ENCODE data around the gene TSTD1. TPM values are rescaled to one million over a fixed set of nuclear protein-coding genes. Genes with fewer than 3 reads are reported as not detected.

Gene TSTD1
- total and polyA plus RNA-seq, 10 of the 15 experiments (the other 5 are each of a cell fraction or from before 2014, with no cell fraction given): 33.3 to 145 (median 89.4) TPM

- DNase-seq (ENCODE audit: low read depth, low spot score) (no peak), FAIRE-seq (no peak), ATAC-seq (no peak)
- RAD21 ChIA-PET (ENCODE audit: unreplicated experiment): interaction anchor here (1.2 kb wide), 2 partner anchors 17 to 58 kb away, joined by 3 to 4 read pairs; no protein-coding TSS in a partner anchor
- TF ChIP-seq RFX5 (IDR thresholded peaks at IDR 0.05; ENCODE audit: low read depth, low read length) (no peak), BMI1 (IDR thresholded peaks at IDR 0.05; ENCODE audit: borderline replicate concordance) (no peak)
- 78% methylated on average over 7 of the region's 7 CpGs for WGBS (ENCODE audit: insufficient coverage, insufficient replicate concordance, low lambda C conversion rate, missing lambda C conversion rate)
- SMC1A ChIA-PET (ENCODE audit: uncharacterized antibody, unreplicated experiment): interaction anchor here (0.9 to 1.3 kb wide), 2 partner anchors 8 to 17 kb away, joined by 3 to 4 read pairs; no protein-coding TSS in a partner anchor
- POLR2A ChIA-PET: interaction anchor here (1.4 kb wide), 1 partner anchor 17 kb away, joined by 4 read pairs; no protein-coding TSS in a partner anchor
- Histone ChIP-seq H4K20me1 (ENCODE audit: control insufficient read depth, insufficient read depth) (no peaks in the 10 kb centered on the region), H3K4me1 (ENCODE audit: control insufficient read depth, insufficient read depth, low read length) (no peaks in the 10 kb centered on the region), H3K36me3 (ENCODE audit: control insufficient read depth in 2 of 2, insufficient read depth in 2 of 2, low read length in 1 of 2) (peaks cover 32% of the 10 kb centered on the region in 2 experiments), H3K4me3 (no peak overlapping the region), H3K27me3 (replicated peaks in 1 of 2; ENCODE audit: control insufficient read depth in 2 of 2, insufficient read depth in 2 of 2, low read length in 1 of 2) (no peaks in the 10 kb centered on the region), H2AFZ (ENCODE audit: control insufficient read depth, low read depth, low read length) (no peak overlapping the region), H3K27ac (ENCODE audit: control insufficient read depth, insufficient read depth) (no peak overlapping the region), H3K79me2 (ENCODE audit: control insufficient read depth, insufficient read depth, low read length) (peaks cover 3% of the 10 kb centered on the region), H3K4me2 (ENCODE audit: control insufficient read depth, insufficient read depth) (no peak overlapping the region), H3K9me3 (replicated peaks; ENCODE audit: control insufficient read depth, insufficient read depth, low read length) (no peaks in the 10 kb centered on the region), H3K9ac (ENCODE audit: control insufficient read depth, insufficient read depth, low read length) (no peak overlapping the region)
- in situ Hi-C loops (cut with MboI) (no loop called here), intact Hi-C loops (cut with micrococcal nuclease; ENCODE audit: unreplicated experiment) (no loop called here)
- no TSS peak for BruUV-seq (replicated peaks)
- CTCF ChIA-PET: interaction anchor here (0.8 kb wide), 1 partner anchor 8 kb away, joined by 3 read pairs; no protein-coding TSS in a partner anchor
Observed at GRCh38 chr1:161054805-161055204, 16.0 kb upstream of the TSTD1 start.

GRCh38 chr1:161054232-161054631 lies 15.5 kb upstream of the TSTD1 start:
- H3K27ac ChIP-seq (ENCODE audit: control insufficient read depth, insufficient read depth): no peak overlapping the region
- ChIA-PET SMC1A (ENCODE audit: uncharacterized antibody, unreplicated experiment) (no interaction called here), POLR2A (interaction anchor here (0.6 to 1.4 kb wide), 2 partner anchors 8 to 16 kb away, joined by 3 to 4 read pairs; no protein-coding TSS in a partner anchor), CTCF (no interaction called here), RAD21 (ENCODE audit: unreplicated experiment) (interaction anchor here (1.2 kb wide), 2 partner anchors 17 to 57 kb away, joined by 3 to 4 read pairs; no protein-coding TSS in a partner anchor)
- H3K4me2 ChIP-seq (ENCODE audit: control insufficient read depth, insufficient read depth): no peak overlapping the region
- no peak overlapping the region for H3K9ac ChIP-seq (ENCODE audit: control insufficient read depth, insufficient read depth, low read length)
- 99% methylated on average over 4 of the region's 4 CpGs for WGBS (ENCODE audit: insufficient coverage, insufficient replicate concordance, low lambda C conversion rate, missing lambda C conversion rate)
- FAIRE-seq (no peak), ATAC-seq (no peak), DNase-seq (ENCODE audit: low read depth, low spot score) (no peak)
- no peaks in the 10 kb centered on the region for H3K9me3 ChIP-seq (replicated peaks; ENCODE audit: control insufficient read depth, insufficient read depth, low read length)
- 0 out of 2 replicates have a peak, but pooled peaks cover under 1% of the 10 kb centered on the region for H3K79me2 ChIP-seq (ENCODE audit: control insufficient read depth, insufficient read depth, low read length)
- H4K20me1 ChIP-seq (ENCODE audit: control insufficient read depth, insufficient read depth): no peaks in the 10 kb centered on the region
- intact Hi-C loops (cut with micrococcal nuclease; ENCODE audit: unreplicated experiment): no loop called here
- no peaks in the 10 kb centered on the region for H3K27me3 ChIP-seq (replicated peaks in 1 of 2; ENCODE audit: control insufficient read depth in 2 of 2, insufficient read depth in 2 of 2, low read length in 1 of 2)
- H3K4me3 ChIP-seq: no peak overlapping the region
- no TSS peak for BruUV-seq (replicated peaks)
- no peaks in the 10 kb centered on the region for H3K4me1 ChIP-seq (ENCODE audit: control insufficient read depth, insufficient read depth, low read length)
- in situ Hi-C loops (cut with MboI): no loop called here
- H2AFZ ChIP-seq (ENCODE audit: control insufficient read depth, low read depth, low read length): no peak overlapping the region
- peaks cover 32 to 34% of the 10 kb centered on the region in 2 experiments for H3K36me3 ChIP-seq (ENCODE audit: control insufficient read depth in 2 of 2, insufficient read depth in 2 of 2, low read length in 1 of 2)
- no peak for TF ChIP-seq CUX1 (IDR thresholded peaks at IDR 0.05; ENCODE audit: insufficient replicate concordance, low read depth, low read length)
- TF ChIP-seq MEF2B (IDR thresholded peaks at IDR 0.05; ENCODE audit: partially characterized antibody, poor library complexity, severe bottlenecking): no peak
- no peak for TF ChIP-seq BCLAF1 (IDR thresholded peaks at IDR 0.05)
- no peak for TF ChIP-seq ATF2 (IDR thresholded peaks at IDR 0.05; ENCODE audit: low read length)
